PC-3 (cell line): ENCODE results near the gene MMP11.

Experiments used
- EZH2 ChIP-seq: fragments of 300-600 bp; sonication (generic); IDR thresholded peaks from one replicate; pipeline ENCODE4 v1.6.1; 2017; ENCODE audit warnings: antibody characterized with exemption, mild to moderate bottlenecking, low read length; ENCODE audit not compliant: unreplicated experiment
- TF ChIP-seq, protein P1 (sequence below): fragments of 300-600 bp; sonication (generic); conservative IDR thresholded peaks from 2 replicates; pipeline ENCODE4 v1.5.1; 2017; ENCODE audit warnings: antibody characterized with exemption, low read depth, mild to moderate bottlenecking, low read length

DNA sequence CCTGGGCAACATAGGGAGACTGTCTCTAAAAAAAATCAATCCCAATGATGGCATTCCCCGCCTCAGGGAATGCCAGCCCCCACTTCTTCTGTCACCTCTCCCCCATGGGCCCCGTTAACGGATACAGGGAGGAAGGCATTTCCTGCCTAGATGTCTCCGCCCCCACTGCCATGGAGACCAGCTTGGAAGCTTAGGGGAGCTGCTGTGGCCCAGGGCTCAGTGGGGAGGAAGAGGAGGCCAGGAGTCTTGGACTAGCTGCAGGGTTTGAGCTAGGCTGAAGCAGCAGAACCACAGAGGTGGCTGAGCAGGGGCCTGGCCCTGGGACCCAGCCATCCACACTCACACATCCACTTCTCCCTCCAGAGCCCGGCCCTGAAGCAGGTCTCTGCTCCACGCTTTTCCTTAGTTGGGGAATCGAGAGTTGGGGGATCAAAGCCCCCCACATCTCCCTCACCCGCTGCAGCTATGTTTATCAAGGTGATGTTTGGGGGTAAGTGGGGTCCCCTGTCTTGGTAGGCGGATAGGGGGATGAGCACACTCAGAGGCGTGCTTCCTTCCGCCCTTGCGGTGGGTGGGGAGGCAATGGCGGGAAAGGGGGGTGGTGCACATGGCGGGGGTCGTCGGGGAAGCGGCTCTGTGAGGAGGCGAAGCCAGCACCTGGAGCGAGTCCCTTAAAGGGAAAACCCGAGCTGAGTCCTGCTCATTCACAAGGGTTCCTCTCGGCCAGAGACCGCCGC lies 9.6 kb upstream of the MMP11 start, which contains the start of gene C22orf15:
- TF ChIP-seq, protein P1, sequence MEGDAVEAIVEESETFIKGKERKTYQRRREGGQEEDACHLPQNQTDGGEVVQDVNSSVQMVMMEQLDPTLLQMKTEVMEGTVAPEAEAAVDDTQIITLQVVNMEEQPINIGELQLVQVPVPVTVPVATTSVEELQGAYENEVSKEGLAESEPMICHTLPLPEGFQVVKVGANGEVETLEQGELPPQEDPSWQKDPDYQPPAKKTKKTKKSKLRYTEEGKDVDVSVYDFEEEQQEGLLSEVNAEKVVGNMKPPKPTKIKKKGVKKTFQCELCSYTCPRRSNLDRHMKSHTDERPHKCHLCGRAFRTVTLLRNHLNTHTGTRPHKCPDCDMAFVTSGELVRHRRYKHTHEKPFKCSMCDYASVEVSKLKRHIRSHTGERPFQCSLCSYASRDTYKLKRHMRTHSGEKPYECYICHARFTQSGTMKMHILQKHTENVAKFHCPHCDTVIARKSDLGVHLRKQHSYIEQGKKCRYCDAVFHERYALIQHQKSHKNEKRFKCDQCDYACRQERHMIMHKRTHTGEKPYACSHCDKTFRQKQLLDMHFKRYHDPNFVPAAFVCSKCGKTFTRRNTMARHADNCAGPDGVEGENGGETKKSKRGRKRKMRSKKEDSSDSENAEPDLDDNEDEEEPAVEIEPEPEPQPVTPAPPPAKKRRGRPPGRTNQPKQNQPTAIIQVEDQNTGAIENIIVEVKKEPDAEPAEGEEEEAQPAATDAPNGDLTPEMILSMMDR, result no peak
- no peak for TF ChIP-seq EZH2
